SU-DHL-6 (cell line): ENCODE results near the gene OSCAR.
"Not testable (repeated sequence)": the region's sequence is repeated elsewhere in the genome, so short reads cannot be mapped to it uniquely, and the experiment has no call there.

ENCODE experiments used
- EZH2phosphoT487 ChIP-seq: fragments of 200-600 bp; sonication (generic), shearing (Covaris generic); conservative IDR thresholded peaks from 2 replicates; pipeline ENCODE4 v1.6.1; 2018; ENCODE audit warnings: mild to moderate bottlenecking, antibody characterized with exemption, low read length, moderate library complexity, mixed read lengths
- TF ChIP-seq, protein P1 (sequence below): fragments of 200-600 bp; sonication (generic); IDR thresholded peaks from one replicate; pipeline ENCODE4 v1.5.1; 2017; ENCODE audit warnings: antibody characterized with exemption, mild to moderate bottlenecking, low read length, moderate library complexity; ENCODE audit not compliant: insufficient read depth, poor library complexity, severe bottlenecking

DNA sequence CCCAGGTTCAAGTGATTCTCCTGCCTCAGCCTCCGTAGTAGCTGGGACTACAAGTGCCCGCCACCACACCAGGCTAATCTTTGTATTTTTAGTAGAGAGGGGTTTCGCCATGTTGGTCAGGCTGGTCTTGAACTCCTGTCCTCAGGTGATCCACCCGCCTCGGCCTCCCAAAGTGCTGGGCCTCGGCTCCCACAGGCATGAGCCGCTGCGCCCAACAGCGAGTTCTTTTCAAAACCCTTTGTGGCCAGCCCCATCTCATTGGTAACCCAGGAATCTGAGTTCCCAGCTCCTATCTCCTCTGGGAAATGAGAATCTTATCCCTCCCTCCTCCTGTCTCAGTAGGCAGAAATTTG, 724 bp downstream of the OSCAR start:
- TF ChIP-seq, protein P1, sequence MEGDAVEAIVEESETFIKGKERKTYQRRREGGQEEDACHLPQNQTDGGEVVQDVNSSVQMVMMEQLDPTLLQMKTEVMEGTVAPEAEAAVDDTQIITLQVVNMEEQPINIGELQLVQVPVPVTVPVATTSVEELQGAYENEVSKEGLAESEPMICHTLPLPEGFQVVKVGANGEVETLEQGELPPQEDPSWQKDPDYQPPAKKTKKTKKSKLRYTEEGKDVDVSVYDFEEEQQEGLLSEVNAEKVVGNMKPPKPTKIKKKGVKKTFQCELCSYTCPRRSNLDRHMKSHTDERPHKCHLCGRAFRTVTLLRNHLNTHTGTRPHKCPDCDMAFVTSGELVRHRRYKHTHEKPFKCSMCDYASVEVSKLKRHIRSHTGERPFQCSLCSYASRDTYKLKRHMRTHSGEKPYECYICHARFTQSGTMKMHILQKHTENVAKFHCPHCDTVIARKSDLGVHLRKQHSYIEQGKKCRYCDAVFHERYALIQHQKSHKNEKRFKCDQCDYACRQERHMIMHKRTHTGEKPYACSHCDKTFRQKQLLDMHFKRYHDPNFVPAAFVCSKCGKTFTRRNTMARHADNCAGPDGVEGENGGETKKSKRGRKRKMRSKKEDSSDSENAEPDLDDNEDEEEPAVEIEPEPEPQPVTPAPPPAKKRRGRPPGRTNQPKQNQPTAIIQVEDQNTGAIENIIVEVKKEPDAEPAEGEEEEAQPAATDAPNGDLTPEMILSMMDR = not testable (repeated sequence)
- not testable (repeated sequence) for TF ChIP-seq EZH2phosphoT487
